IMR-90 (cell line): Measurements from ENCODE around the gene GPR17. TPM values are rescaled to one million over a fixed set of nuclear protein-coding genes. Genes with fewer than 3 reads are reported as not detected.

Experiments used
- ATAC-seq: fragments of 200-7000 bp; cut with Tn5 transposase; 2 replicates; pipeline ENCODE4 v1.9.1; 2020; ENCODE audit warnings: low read depth, mild to moderate bottlenecking, moderate library complexity
- BruUV-seq: library from RNA; stranded (reverse); fragments of 400-500 nt; replicated peaks from 2 replicates; lab custom pipeline; 2021; lab: Mats Ljungman, UMichigan
- CTCF ChIA-PET: fragments of 300-600 bp; formaldehyde crosslinking; extraction: SDS; loops from one replicate; lab custom pipeline; 2021; ENCODE audit warnings: antibody characterized with exemption; lab: Yijun Ruan, JAX
- POLR2A ChIA-PET: fragments of 300-600 bp; sonication (Branson Sonifier 250); formaldehyde crosslinking; loops from one replicate; lab custom pipeline; 2022; ENCODE audit warnings: antibody characterized with exemption; ENCODE audit not compliant: unreplicated experiment; lab: Charles Lee
- DNase-seq: peaks from one replicate; pipeline ENCODE4 v3.0.0; 2013
- H2AFZ ChIP-seq: replicated peaks from 2 replicates; pipeline ENCODE3; 2013; ENCODE audit warnings: low read length, mild to moderate bottlenecking; ENCODE audit not compliant: poor library complexity
- H2AK5ac ChIP-seq: 2 replicates; pipeline ENCODE4 v1.6.1; 2013; ENCODE audit warnings: low read depth, low read length, inconsistent platforms
- H2AK9ac ChIP-seq: replicated peaks from 2 replicates; pipeline ENCODE3; 2013; ENCODE audit warnings: mild to moderate bottlenecking, low read depth, low read length, moderate library complexity; ENCODE audit not compliant: poor library complexity
- H2BK120ac ChIP-seq: 2 replicates; pipeline ENCODE4 v1.6.1; 2013; ENCODE audit warnings: low read depth, low read length, inconsistent platforms
- H2BK15ac ChIP-seq: 3 replicates; pipeline ENCODE4 v1.6.1; 2013; ENCODE audit warnings: low read depth, low read length, inconsistent platforms
- H2BK20ac ChIP-seq: 2 replicates; pipeline ENCODE4 v1.6.1; 2013; ENCODE audit warnings: low read depth, mild to moderate bottlenecking, inconsistent platforms, low read length, moderate library complexity
- H2BK5ac ChIP-seq: 2 replicates; pipeline ENCODE4 v1.6.1; 2013; ENCODE audit warnings: mild to moderate bottlenecking, low read depth, low read length, inconsistent platforms; ENCODE audit not compliant: poor library complexity, severe bottlenecking
- H3K14ac ChIP-seq: replicated peaks from 2 replicates; pipeline ENCODE4 v1.6.1; 2013; ENCODE audit warnings: low read depth, low read length, inconsistent platforms
- H3K18ac ChIP-seq: 2 replicates; pipeline ENCODE4 v1.6.1; 2013; ENCODE audit warnings: low read depth, low read length, control low read depth
- H3K23ac ChIP-seq: 2 replicates; pipeline ENCODE4 v1.6.1; 2013; ENCODE audit warnings: low read depth, low read length, inconsistent platforms
- H3K27ac ChIP-seq: 2 replicates; pipeline ENCODE4 v1.5.1; 2013; ENCODE audit warnings: mild to moderate bottlenecking, control low read depth, low read length; ENCODE audit not compliant: insufficient read depth
- H3K27me3 ChIP-seq: 2 replicates; pipeline ENCODE4 v1.6.1; 2013; ENCODE audit warnings: low read length; ENCODE audit not compliant: control insufficient read depth, insufficient read depth
- H3K36me3 ChIP-seq: 2 replicates; pipeline ENCODE4 v1.6.1; 2013; ENCODE audit warnings: low read length, mixed read lengths; ENCODE audit not compliant: control insufficient read depth, insufficient read depth
- H3K4ac ChIP-seq: 2 replicates; pipeline ENCODE4 v1.6.1; 2013; ENCODE audit warnings: low read depth, low read length, inconsistent platforms
- H3K4me1 ChIP-seq: 2 replicates; pipeline ENCODE4 v1.6.1; 2013; ENCODE audit warnings: low read length, mixed read lengths; ENCODE audit not compliant: control insufficient read depth, insufficient read depth
- H3K4me2 ChIP-seq: 2 replicates; pipeline ENCODE4 v1.6.1; 2013; ENCODE audit warnings: low read depth, mild to moderate bottlenecking, control low read depth, low read length, moderate library complexity
- H3K4me3 ChIP-seq: 2 replicates; pipeline ENCODE4 v1.5.1; 2013; ENCODE audit warnings: low read depth, mild to moderate bottlenecking, control low read depth, low read length, moderate library complexity; ENCODE audit not compliant: insufficient read depth
- H3K56ac ChIP-seq: 2 replicates; pipeline ENCODE4 v1.6.1; 2013; ENCODE audit warnings: low read length, inconsistent platforms; ENCODE audit not compliant: insufficient read depth; ENCODE audit errors: extremely low read depth
- H3K79me1 ChIP-seq, 2 experiments: 2 replicates each; pipeline ENCODE4 v1.6.1; 2013; ENCODE audit warnings: low read length in 2 of 2, inconsistent platforms in 1 of 2, low read depth in 1 of 2
- H3K9ac ChIP-seq: 2 replicates; pipeline ENCODE4 v1.6.1; 2013; ENCODE audit warnings: low read depth, low read length, control low read depth
- H3K9me1 ChIP-seq: 2 replicates; pipeline ENCODE4 v1.6.1; 2013; ENCODE audit warnings: low read length, inconsistent platforms; ENCODE audit not compliant: insufficient read depth
- H3K9me3 ChIP-seq: 2 replicates; pipeline ENCODE4 v1.6.1; 2013; ENCODE audit warnings: low read length; ENCODE audit not compliant: control insufficient read depth, insufficient read depth
- H4K20me1 ChIP-seq: 2 replicates; pipeline ENCODE4 v1.6.1; 2013; ENCODE audit warnings: low read length, inconsistent platforms; ENCODE audit not compliant: insufficient read depth
- H4K5ac ChIP-seq: 2 replicates; pipeline ENCODE4 v1.6.1; 2013; ENCODE audit warnings: mild to moderate bottlenecking, low read depth, low read length, control low read depth
- H4K8ac ChIP-seq, 2 experiments: 2 replicates each; pipeline ENCODE4 v1.6.1; 2013; ENCODE audit warnings: low read depth in 2 of 2, low read length in 2 of 2, control low read depth in 1 of 2, inconsistent platforms in 1 of 2
- H4K91ac ChIP-seq: 2 replicates; pipeline ENCODE4 v1.6.1; 2013; ENCODE audit warnings: low read depth, low read length, inconsistent platforms; ENCODE audit not compliant: insufficient read depth
- CTCF ChIP-seq: conservative IDR thresholded peaks from 2 replicates; pipeline ENCODE4 v1.5.1; 2012; ENCODE audit warnings: mild to moderate bottlenecking, low read depth, low read length, improper control_type of control experiment
- ELK1 ChIP-seq: fragments of 150-350 bp; IDR thresholded peaks from 2 replicates; pipeline ENCODE4 v1.6.1; 2016; ENCODE audit warnings: low read depth, mild to moderate bottlenecking, low read length, moderate library complexity, borderline replicate concordance
- FOS ChIP-seq: fragments of 150-350 bp; IDR thresholded peaks from 2 replicates; pipeline ENCODE4 v1.6.1; 2016; ENCODE audit warnings: low read depth, low read length
- POLR2A ChIP-seq: IDR thresholded peaks from 2 replicates; pipeline ENCODE4 v1.6.1; 2012; ENCODE audit warnings: mild to moderate bottlenecking, low read depth, low read length
- RFX5 ChIP-seq: IDR thresholded peaks from 2 replicates; pipeline ENCODE4 v1.8.0; 2012; ENCODE audit warnings: low read depth, mild to moderate bottlenecking, low read length, moderate library complexity
- WGBS, 2 experiments: methylation state at CpG; one replicate each; pipeline versions ENCODE4 v1.1.5 to v1.1.7; 2013; ENCODE audit warnings: missing lambda C conversion rate in 2 of 2; ENCODE audit not compliant: insufficient read length in 1 of 2; ENCODE audit errors: extremely low coverage in 2 of 2; 5-methylcytosine and 5-hydroxymethylcytosine counted together
- dilution Hi-C: fragments of 300-500 bp; cut with HindIII; formaldehyde crosslinking; loops from one replicate; pipeline ENCODE4 v1.14.3; 2018; ENCODE audit warnings: low sequenced_read_pairs; ENCODE audit not compliant: unreplicated experiment
- in situ Hi-C: fragments of 300-500 bp; cut with MboI; formaldehyde crosslinking; loops from 3 replicates; pipeline ENCODE4 v1.14.3; 2019; ENCODE audit warnings: low sequenced_read_pairs, inconsistent platforms, mixed read lengths
- intact Hi-C: fragments of 100-400 bp; cut with micrococcal nuclease; formaldehyde crosslinking; loops from 2 replicates; pipeline ENCODE4 v1.10.0; 2022
- polyA plus RNA-seq, 3 experiments: library from polyadenylated mRNA; depleted of rRNA; stranded (reverse); fragments of >200 nt; gene quantifications; 2 replicates each; pipeline ENCODE4 v1.2.3, GENCODE V29; 2012; ENCODE audit warnings: low replicate concordance in 1 of 3
- total RNA-seq: library from RNA; depleted of rRNA; stranded (reverse); fragments of >200 nt; gene quantifications from 2 replicates; pipeline ENCODE4 v1.2.3, GENCODE V29; 2012

Gene GPR17
- total and polyA plus RNA-seq, 2 of the 4 experiments (the other 2 are of a cell fraction): not detected

- no peak overlapping the region for H4K91ac ChIP-seq
- ATAC-seq: no peak
- CTCF ChIA-PET: no interaction called here
- POLR2A ChIA-PET: interaction anchor here (0.8 kb wide), 1 partner anchor 10 kb away, joined by 3 read pairs; no protein-coding TSS in a partner anchor
- no peak overlapping the region for H3K4me3 ChIP-seq
- H4K8ac ChIP-seq: no peak overlapping the region
- dilution Hi-C loops: no loop called here
- H3K23ac ChIP-seq: no peak overlapping the region
- no peak overlapping the region for H3K4me2 ChIP-seq
- H2AK9ac ChIP-seq: peak overlapping the region; percentile 87
- H3K14ac ChIP-seq: no peak overlapping the region
- H2BK20ac ChIP-seq: no peak overlapping the region
- BruUV-seq: no TSS peak
- H3K9me3 ChIP-seq: no peaks in the 10 kb centered on the region
- no peaks in the 10 kb centered on the region for H3K27me3 ChIP-seq
- no peak overlapping the region for H3K18ac ChIP-seq
- no peak overlapping the region for H2BK15ac ChIP-seq
- no peak overlapping the region for H2BK5ac ChIP-seq
- TF ChIP-seq ELK1 (no peak), RFX5 (no peak), FOS (no peak), POLR2A (no peak), CTCF (no peak)
- DNase-seq: no peak
- no peak overlapping the region for H3K56ac ChIP-seq
- H4K20me1 ChIP-seq: no peaks in the 10 kb centered on the region; the same call in 1 of the 2 replicates
- peak overlapping the region; percentile 50; the same call in 1 of the 2 replicates for H2AK5ac ChIP-seq
- H3K4me1 ChIP-seq: peaks cover 7% of the 10 kb centered on the region; the same call in 1 of the 2 replicates
- H4K5ac ChIP-seq: no peak overlapping the region
- H2AFZ ChIP-seq: no peak overlapping the region
- H3K4ac ChIP-seq: no peak overlapping the region
- 93% methylated on average over 5 of the region's 6 CpGs; no CpG with 5 or more reads in 1 of the 2 experiments for WGBS, 2 experiments
- no peak overlapping the region for H3K9ac ChIP-seq
- peaks cover 0 to 16% of the 10 kb centered on the region in 2 experiments; a peak in 2 of 4 replicates for H3K79me1 ChIP-seq
- in situ Hi-C loops: no loop called here
- no peak overlapping the region for H3K27ac ChIP-seq
- H3K9me1 ChIP-seq: peaks cover 17% of the 10 kb centered on the region; the same call in 1 of the 2 replicates
- H3K36me3 ChIP-seq: peaks cover 4% of the 10 kb centered on the region; the same call in 1 of the 2 replicates
- intact Hi-C loops: loop anchor here (2.0 to 5.0 kb wide), 3 partner anchors 122 to 324 kb away; partner anchors contain the start of gene IWS1
- H2BK120ac ChIP-seq: no peak overlapping the region
Observed at GRCh38 chr2:127648321-127648720, 2.4 kb downstream of the GPR17 start.
